Measurements from ENCODE around the gene TSPAN18. TPM values are rescaled to one million over a fixed set of nuclear protein-coding genes. Genes with fewer than 3 reads are reported as not detected.

The TSPAN18 gene
- total and polyA plus RNA-seq, 10 of the 15 experiments (the other 5 are each of a cell fraction or from before 2014, with no cell fraction given): 0.02 to 0.77 (median 0.13) TPM; not detected in 1

DNA sequence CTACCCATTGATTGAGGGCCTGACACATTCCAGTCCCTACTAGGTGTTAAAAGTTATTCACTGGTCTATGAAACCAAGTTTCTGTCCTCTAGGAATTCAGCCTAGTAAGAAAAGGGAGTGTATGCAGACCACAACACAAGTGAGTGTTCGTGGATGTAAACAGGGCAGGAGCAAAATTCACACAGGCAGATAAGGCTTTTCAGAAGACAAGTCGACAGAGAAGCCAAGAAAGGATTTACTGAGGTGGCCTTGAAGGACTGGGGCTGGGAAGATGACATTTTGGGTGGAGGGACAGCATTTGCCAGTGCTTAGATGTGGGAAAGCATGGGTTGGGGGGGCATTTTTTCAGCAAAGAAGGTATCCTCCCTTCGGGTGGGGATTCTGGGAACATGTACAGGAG is 76.2 kb downstream of the TSPAN18 start:
- SMC1A ChIA-PET (ENCODE audit: uncharacterized antibody, unreplicated experiment): no interaction called here
- Histone ChIP-seq H2AFZ (ENCODE audit: control insufficient read depth, low read depth, low read length) (no peak overlapping the region), H3K27ac (ENCODE audit: control insufficient read depth, insufficient read depth) (no peak overlapping the region), H3K9me3 (replicated peaks; ENCODE audit: control insufficient read depth, insufficient read depth, low read length) (no peaks in the 10 kb centered on the region), H3K79me2 (ENCODE audit: control insufficient read depth, insufficient read depth, low read length) (no peaks in the 10 kb centered on the region), H3K27me3 (replicated peaks in 1 of 2; ENCODE audit: control insufficient read depth in 2 of 2, insufficient read depth in 2 of 2, low read length in 1 of 2) (no peaks in the 10 kb centered on the region; a peak in 3 of 4 replicates), H3K4me3 (no peak overlapping the region), H3K36me3 (ENCODE audit: control insufficient read depth in 2 of 2, insufficient read depth in 2 of 2, low read length in 1 of 2) (no peaks in the 10 kb centered on the region), H3K4me2 (ENCODE audit: control insufficient read depth, insufficient read depth) (no peak overlapping the region), H3K4me1 (ENCODE audit: control insufficient read depth, insufficient read depth, low read length) (no peaks in the 10 kb centered on the region), H3K9ac (ENCODE audit: control insufficient read depth, insufficient read depth, low read length) (no peak overlapping the region), H4K20me1 (ENCODE audit: control insufficient read depth, insufficient read depth) (no peaks in the 10 kb centered on the region)
- WGBS (ENCODE audit: insufficient coverage, insufficient replicate concordance, low lambda C conversion rate, missing lambda C conversion rate): 0% methylated on average over 3 of the region's 3 CpGs
- in situ Hi-C loops (cut with MboI): no loop called here
- TF ChIP-seq, protein P1, sequence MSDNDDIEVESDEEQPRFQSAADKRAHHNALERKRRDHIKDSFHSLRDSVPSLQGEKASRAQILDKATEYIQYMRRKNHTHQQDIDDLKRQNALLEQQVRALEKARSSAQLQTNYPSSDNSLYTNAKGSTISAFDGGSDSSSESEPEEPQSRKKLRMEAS (IDR thresholded peaks at IDR 0.05; ENCODE audit: low read depth, low read length): no peak
- TF ChIP-seq, protein P2, sequence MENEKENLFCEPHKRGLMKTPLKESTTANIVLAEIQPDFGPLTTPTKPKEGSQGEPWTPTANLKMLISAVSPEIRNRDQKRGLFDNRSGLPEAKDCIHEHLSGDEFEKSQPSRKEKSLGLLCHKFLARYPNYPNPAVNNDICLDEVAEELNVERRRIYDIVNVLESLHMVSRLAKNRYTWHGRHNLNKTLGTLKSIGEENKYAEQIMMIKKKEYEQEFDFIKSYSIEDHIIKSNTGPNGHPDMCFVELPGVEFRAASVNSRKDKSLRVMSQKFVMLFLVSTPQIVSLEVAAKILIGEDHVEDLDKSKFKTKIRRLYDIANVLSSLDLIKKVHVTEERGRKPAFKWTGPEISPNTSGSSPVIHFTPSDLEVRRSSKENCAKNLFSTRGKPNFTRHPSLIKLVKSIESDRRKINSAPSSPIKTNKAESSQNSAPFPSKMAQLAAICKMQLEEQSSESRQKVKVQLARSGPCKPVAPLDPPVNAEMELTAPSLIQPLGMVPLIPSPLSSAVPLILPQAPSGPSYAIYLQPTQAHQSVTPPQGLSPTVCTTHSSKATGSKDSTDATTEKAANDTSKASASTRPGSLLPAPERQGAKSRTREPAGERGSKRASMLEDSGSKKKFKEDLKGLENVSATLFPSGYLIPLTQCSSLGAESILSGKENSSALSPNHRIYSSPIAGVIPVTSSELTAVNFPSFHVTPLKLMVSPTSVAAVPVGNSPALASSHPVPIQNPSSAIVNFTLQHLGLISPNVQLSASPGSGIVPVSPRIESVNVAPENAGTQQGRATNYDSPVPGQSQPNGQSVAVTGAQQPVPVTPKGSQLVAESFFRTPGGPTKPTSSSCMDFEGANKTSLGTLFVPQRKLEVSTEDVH (IDR thresholded peaks at IDR 0.05; ENCODE audit: low read depth, partially characterized antibody): no peak
- TF ChIP-seq TARDBP (IDR thresholded peaks at IDR 0.05; ENCODE audit: borderline replicate concordance) (no peak), POLR2A (IDR thresholded peaks at IDR 0.05; ENCODE audit: low read depth, low read length) (no peak), POLR2AphosphoS5 (IDR thresholded peaks at IDR 0.05; ENCODE audit: low read length) (no peak), GATAD2B (conservative IDR thresholded peaks at IDR 0.05; ENCODE audit: low read depth) (no peak), FOS (IDR thresholded peaks at IDR 0.05; ENCODE audit: borderline replicate concordance, extremely low read depth, insufficient read length) (no peak), YY1 (IDR thresholded peaks at IDR 0.05; ENCODE audit: low read depth, low read length) (no peak), BRCA1 (IDR thresholded peaks at IDR 0.05; ENCODE audit: low read depth, low read length) (no peak), HCFC1 (IDR thresholded peaks at IDR 0.05; ENCODE audit: low read length) (no peak), SREBF2 (IDR thresholded peaks at IDR 0.05; ENCODE audit: low read length) (no peak)
- TF ChIP-seq, protein P3, sequence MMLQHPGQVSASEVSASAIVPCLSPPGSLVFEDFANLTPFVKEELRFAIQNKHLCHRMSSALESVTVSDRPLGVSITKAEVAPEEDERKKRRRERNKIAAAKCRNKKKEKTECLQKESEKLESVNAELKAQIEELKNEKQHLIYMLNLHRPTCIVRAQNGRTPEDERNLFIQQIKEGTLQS (IDR thresholded peaks at IDR 0.05; ENCODE audit: borderline replicate concordance, extremely low read depth, low read depth, low read length): no peak
- TF ChIP-seq, protein P4, sequence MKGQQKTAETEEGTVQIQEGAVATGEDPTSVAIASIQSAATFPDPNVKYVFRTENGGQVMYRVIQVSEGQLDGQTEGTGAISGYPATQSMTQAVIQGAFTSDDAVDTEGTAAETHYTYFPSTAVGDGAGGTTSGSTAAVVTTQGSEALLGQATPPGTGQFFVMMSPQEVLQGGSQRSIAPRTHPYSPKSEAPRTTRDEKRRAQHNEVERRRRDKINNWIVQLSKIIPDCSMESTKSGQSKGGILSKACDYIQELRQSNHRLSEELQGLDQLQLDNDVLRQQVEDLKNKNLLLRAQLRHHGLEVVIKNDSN (IDR thresholded peaks at IDR 0.05; ENCODE audit: borderline replicate concordance, extremely low read length, insufficient read depth, low read depth, low read length): no peak
- RAD21 ChIA-PET (ENCODE audit: unreplicated experiment): no interaction called here
- FAIRE-seq (no peak), DNase-seq (ENCODE audit: low read depth, low spot score) (no peak), ATAC-seq (no peak)
- intact Hi-C loops (cut with micrococcal nuclease; ENCODE audit: unreplicated experiment): no loop called here
- BruUV-seq (replicated peaks): no TSS peak
- POLR2A ChIA-PET: no interaction called here
- CTCF ChIA-PET: no interaction called here
